ENCODE measurements around the gene MUC5AC. TPM values are rescaled to one million over a fixed set of nuclear protein-coding genes. Genes with fewer than 3 reads are reported as not detected.

MUC5AC gene
- total and polyA plus RNA-seq, 2 donors (not counting 1 experiment from before 2014, with no cell fraction given), result not detected

DNA sequence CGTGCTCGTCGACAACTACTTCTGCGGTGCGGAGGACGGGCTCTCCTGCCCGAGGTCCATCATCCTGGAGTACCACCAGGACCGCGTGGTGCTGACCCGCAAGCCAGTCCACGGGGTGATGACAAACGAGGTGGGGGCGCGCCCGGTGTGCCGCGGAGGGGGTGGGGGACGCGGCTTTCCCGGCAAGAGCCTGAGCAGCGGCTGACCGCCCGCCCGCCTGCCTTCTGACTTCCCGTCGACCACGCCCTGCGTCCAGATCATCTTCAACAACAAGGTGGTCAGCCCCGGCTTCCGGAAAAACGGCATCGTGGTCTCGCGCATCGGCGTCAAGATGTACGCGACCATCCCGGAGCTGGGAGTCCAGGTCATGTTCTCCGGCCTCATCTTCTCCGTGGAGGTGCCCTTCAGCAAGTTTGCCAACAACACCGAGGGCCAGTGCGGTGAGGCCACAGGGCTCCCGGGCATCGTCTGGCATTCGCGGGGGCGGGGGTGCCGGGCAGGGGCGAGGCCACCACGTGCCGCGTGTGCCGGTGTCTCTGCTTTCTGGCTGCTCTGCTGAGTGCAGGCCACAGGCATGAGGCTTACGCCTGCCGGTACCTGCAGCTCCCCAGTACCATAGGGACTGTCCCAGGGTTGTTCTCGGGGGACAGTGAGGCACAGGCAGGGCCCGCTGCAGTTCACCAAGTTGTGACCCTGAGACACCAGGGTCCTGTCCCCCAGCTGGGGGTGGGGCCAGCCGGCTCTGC, 36.7 kb downstream of the MUC5AC start:
- Histone ChIP-seq H3K27me3 (ENCODE audit: control insufficient read depth, insufficient read depth, low read length) (no peaks in the 10 kb centered on the region), H3K4me2 (ENCODE audit: extremely low read depth, insufficient read depth, low read length) (no peak overlapping the region), H3K79me2 (ENCODE audit: control insufficient read depth, insufficient read depth, low read length) (no peaks in the 10 kb centered on the region), H3K36me3 (ENCODE audit: control insufficient read depth, insufficient read depth, low read length) (no peaks in the 10 kb centered on the region), H3K9me3 (ENCODE audit: control insufficient read depth, insufficient read depth, low read depth, low read length) (no peaks in the 10 kb centered on the region), H2AFZ (ENCODE audit: low read length) (no peak overlapping the region), H3K4me3 (replicated peaks in 1 of 4; ENCODE audit: control extremely low read depth in 1 of 4, insufficient read depth in 1 of 4, low read depth in 3 of 4, low read length in 4 of 4) (no peak overlapping the region), H3K4me1 (ENCODE audit: control insufficient read depth, extremely low read depth, insufficient read depth, low read length) (no peaks in the 10 kb centered on the region), H3K9ac (ENCODE audit: insufficient read depth, low read length) (no peak overlapping the region), H4K20me1 (ENCODE audit: control insufficient read depth, extremely low read depth, insufficient read depth, low read length) (no peaks in the 10 kb centered on the region), H3K27ac (ENCODE audit: insufficient read depth, low read length) (no peak overlapping the region)
- DNase-seq (ENCODE audit: low read depth in 2 of 2), result no peak
- no peak for TF ChIP-seq EZH2 (IDR thresholded peaks at IDR 0.05; ENCODE audit: low read length, missing control alignments)
- TF ChIP-seq, protein P1, sequence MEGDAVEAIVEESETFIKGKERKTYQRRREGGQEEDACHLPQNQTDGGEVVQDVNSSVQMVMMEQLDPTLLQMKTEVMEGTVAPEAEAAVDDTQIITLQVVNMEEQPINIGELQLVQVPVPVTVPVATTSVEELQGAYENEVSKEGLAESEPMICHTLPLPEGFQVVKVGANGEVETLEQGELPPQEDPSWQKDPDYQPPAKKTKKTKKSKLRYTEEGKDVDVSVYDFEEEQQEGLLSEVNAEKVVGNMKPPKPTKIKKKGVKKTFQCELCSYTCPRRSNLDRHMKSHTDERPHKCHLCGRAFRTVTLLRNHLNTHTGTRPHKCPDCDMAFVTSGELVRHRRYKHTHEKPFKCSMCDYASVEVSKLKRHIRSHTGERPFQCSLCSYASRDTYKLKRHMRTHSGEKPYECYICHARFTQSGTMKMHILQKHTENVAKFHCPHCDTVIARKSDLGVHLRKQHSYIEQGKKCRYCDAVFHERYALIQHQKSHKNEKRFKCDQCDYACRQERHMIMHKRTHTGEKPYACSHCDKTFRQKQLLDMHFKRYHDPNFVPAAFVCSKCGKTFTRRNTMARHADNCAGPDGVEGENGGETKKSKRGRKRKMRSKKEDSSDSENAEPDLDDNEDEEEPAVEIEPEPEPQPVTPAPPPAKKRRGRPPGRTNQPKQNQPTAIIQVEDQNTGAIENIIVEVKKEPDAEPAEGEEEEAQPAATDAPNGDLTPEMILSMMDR (conservative IDR thresholded peaks at IDR 0.05 in 1 of 2, IDR thresholded peaks at IDR 0.05 in 1 of 2; ENCODE audit: low read depth in 1 of 2, low read length in 2 of 2), result no peak

DNA sequence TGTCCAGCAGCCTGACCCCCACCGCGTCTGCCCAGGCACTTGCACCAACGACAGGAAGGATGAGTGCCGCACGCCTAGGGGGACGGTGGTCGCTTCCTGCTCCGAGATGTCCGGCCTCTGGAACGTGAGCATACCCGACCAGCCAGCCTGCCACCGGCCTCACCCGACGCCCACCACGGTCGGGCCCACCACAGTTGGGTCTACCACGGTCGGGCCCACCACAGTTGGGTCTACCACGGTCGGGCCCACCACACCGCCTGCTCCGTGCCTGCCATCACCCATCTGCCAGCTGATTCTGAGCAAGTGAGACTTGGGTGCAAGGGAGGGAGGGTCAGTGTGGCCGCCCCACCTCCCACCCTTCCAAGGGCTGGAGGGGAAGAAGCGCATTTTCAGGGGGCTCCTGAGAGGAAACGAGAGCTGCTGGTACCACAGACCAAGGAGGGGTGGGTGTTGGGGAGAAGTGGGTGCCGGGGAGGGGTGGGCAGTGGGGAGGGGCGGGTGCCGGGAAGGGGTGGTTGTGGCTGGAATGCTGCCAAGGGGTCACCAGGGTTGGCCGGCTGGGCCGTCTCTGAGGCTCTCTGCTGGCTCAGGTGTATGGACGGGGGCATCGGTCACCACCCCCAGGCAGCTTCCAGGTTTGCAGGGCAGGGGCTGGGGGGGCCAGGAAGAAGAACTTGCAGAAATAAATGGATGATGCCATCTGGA, 37.4 kb downstream of the MUC5AC start:
- Histone ChIP-seq H3K4me2 (ENCODE audit: extremely low read depth, insufficient read depth, low read length) (no peak overlapping the region), H3K36me3 (ENCODE audit: control insufficient read depth, insufficient read depth, low read length) (no peaks in the 10 kb centered on the region), H3K27me3 (ENCODE audit: control insufficient read depth, insufficient read depth, low read length) (no peaks in the 10 kb centered on the region), H3K79me2 (ENCODE audit: control insufficient read depth, insufficient read depth, low read length) (no peaks in the 10 kb centered on the region), H3K9ac (ENCODE audit: insufficient read depth, low read length) (no peak overlapping the region), H4K20me1 (ENCODE audit: control insufficient read depth, extremely low read depth, insufficient read depth, low read length) (no peaks in the 10 kb centered on the region), H3K27ac (ENCODE audit: insufficient read depth, low read length) (no peak overlapping the region), H3K9me3 (ENCODE audit: control insufficient read depth, insufficient read depth, low read depth, low read length) (no peaks in the 10 kb centered on the region), H2AFZ (ENCODE audit: low read length) (no peak overlapping the region), H3K4me1 (ENCODE audit: control insufficient read depth, extremely low read depth, insufficient read depth, low read length) (no peaks in the 10 kb centered on the region), H3K4me3 (replicated peaks in 1 of 4; ENCODE audit: control extremely low read depth in 1 of 4, insufficient read depth in 1 of 4, low read depth in 3 of 4, low read length in 4 of 4) (no peak overlapping the region)
- TF ChIP-seq, protein P1 (conservative IDR thresholded peaks at IDR 0.05 in 1 of 2, IDR thresholded peaks at IDR 0.05 in 1 of 2; ENCODE audit: low read depth in 1 of 2, low read length in 2 of 2), result no peak
- no peak for TF ChIP-seq EZH2 (IDR thresholded peaks at IDR 0.05; ENCODE audit: low read length, missing control alignments)
- DNase-seq (ENCODE audit: low read depth in 2 of 2), result no peak

DNA sequence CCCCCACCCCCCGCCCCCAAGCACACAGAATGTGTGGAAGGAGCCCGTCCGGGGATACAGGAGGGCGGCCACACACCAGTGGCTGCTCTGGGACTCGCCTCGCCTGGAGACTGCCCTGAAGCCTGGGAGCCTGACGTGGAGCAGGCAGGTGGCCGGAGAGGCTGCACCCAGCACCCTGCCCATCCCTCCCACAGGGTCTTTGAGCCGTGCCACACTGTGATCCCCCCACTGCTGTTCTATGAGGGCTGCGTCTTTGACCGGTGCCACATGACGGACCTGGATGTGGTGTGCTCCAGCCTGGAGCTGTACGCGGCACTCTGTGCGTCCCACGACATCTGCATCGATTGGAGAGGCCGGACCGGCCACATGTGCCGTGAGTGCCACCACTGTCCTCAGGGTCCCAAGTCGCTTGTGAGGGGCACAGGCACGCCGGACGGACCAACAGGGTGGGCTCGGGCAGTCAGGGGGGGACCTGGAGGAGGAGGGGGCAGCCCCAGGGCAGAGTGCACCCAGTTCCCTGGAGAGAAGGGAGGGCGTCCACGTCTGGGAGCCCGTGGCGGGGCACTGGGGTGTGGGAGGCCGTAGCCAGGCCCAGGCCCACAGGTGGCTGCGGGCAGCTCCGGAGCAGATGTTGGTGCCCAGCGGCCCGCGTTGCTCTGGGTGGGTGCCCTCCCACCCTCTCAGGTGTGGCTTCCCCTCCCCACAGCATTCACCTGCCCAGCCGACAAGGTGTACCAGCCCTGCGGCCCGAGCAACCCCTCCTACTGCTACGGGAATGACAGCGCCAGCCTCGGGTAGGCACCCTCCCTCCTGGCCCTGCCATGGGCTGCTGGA, 38.1 kb downstream of the MUC5AC start:
- no peak for DNase-seq (ENCODE audit: low read depth in 2 of 2)
- Histone ChIP-seq H3K9ac (ENCODE audit: insufficient read depth, low read length) (no peak overlapping the region), H3K79me2 (ENCODE audit: control insufficient read depth, insufficient read depth, low read length) (no peaks in the 10 kb centered on the region), H3K9me3 (ENCODE audit: control insufficient read depth, insufficient read depth, low read depth, low read length) (no peaks in the 10 kb centered on the region), H3K4me3 (replicated peaks in 1 of 4; ENCODE audit: control extremely low read depth in 1 of 4, insufficient read depth in 1 of 4, low read depth in 3 of 4, low read length in 4 of 4) (no peak overlapping the region), H3K27ac (ENCODE audit: insufficient read depth, low read length) (no peak overlapping the region), H4K20me1 (ENCODE audit: control insufficient read depth, extremely low read depth, insufficient read depth, low read length) (no peaks in the 10 kb centered on the region), H3K36me3 (ENCODE audit: control insufficient read depth, insufficient read depth, low read length) (no peaks in the 10 kb centered on the region), H3K27me3 (ENCODE audit: control insufficient read depth, insufficient read depth, low read length) (no peaks in the 10 kb centered on the region), H3K4me1 (ENCODE audit: control insufficient read depth, extremely low read depth, insufficient read depth, low read length) (no peaks in the 10 kb centered on the region), H3K4me2 (ENCODE audit: extremely low read depth, insufficient read depth, low read length) (no peak overlapping the region), H2AFZ (ENCODE audit: low read length) (no peak overlapping the region)
- TF ChIP-seq, protein P1 (conservative IDR thresholded peaks at IDR 0.05 in 1 of 2, IDR thresholded peaks at IDR 0.05 in 1 of 2; ENCODE audit: low read depth in 1 of 2, low read length in 2 of 2), result no peak
- TF ChIP-seq EZH2 (IDR thresholded peaks at IDR 0.05; ENCODE audit: low read length, missing control alignments), result no peak
